ENCODE data around the gene CACNA1S.

CACNA1S gene

DNA sequence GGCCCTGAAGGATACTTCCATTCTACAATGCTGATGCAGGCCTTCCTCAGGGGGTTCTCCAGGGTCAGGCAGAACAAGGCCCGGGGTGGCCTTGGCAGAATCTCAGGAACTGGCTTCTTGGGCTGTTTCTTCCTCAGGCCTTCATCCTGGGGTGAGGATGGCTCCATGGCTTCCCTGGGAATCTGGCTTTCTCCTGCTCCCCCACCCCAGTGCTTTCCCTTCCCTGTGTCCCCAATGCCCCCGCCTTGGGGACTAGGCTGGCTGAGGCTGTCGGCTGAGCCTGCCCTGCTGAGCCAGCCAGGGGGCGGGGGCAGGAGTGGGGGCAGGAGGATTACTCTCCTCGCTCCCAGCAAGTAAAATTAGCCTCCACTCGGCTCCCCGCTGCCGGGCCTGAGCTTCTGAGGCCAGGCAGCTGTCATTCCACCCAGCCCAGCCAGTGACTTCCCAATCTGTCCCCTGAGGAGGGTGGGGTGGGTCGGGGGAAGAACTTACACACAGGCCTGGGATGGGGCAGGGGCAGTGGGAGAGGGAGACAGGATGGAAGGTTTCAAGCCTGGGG lies at the start of gene CACNA1S:
TSS of gene CACNA1S (minus strand) at position 254 of the 559 bp plus-strand sequence. CDS start at position 167, 87 bp downstream.
- DNase-seq: no peak

GRCh38 chr1:201157949-201158348 lies 45.7 kb upstream of the CACNA1S start:
- no peak for DNase-seq

GRCh38 chr1:201156819-201157218 lies 44.6 kb upstream of the CACNA1S start:
- DNase-seq: peak; percentile 21

GRCh38 chr1:201156346-201156745 lies 44.1 kb upstream of the CACNA1S start:
- no peak for DNase-seq

DNA sequence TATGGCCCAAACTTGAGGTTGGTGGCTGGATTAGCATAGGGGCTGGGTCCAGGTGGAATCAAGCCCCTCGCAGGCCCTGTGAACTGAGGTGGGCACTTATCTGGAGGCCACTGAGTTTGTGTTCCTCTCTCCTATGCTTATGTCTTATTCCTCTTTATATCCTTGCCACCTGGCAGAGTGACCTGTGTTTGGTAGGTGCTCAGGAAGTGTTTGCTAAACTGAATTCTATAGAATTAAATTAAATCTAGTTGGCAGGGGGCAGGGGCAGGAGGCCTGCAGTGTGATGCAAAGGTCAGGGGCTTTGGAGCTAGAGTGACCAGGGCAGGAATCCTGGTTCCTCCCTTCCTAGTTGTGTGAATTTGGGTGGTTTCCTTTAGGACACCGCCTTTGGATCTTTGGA lies 43.1 kb upstream of the CACNA1S start:
- DNase-seq: no peak

- DNase-seq: peak; percentile 99
Measured at GRCh38 chr1:201154389-201155165, 42.4 kb upstream of the CACNA1S start, which contains the start of gene TMEM9. TMEM9 (minus strand) TSS chr1:201154474; CDS start chr1:201153923, 551 bp downstream.

DNA sequence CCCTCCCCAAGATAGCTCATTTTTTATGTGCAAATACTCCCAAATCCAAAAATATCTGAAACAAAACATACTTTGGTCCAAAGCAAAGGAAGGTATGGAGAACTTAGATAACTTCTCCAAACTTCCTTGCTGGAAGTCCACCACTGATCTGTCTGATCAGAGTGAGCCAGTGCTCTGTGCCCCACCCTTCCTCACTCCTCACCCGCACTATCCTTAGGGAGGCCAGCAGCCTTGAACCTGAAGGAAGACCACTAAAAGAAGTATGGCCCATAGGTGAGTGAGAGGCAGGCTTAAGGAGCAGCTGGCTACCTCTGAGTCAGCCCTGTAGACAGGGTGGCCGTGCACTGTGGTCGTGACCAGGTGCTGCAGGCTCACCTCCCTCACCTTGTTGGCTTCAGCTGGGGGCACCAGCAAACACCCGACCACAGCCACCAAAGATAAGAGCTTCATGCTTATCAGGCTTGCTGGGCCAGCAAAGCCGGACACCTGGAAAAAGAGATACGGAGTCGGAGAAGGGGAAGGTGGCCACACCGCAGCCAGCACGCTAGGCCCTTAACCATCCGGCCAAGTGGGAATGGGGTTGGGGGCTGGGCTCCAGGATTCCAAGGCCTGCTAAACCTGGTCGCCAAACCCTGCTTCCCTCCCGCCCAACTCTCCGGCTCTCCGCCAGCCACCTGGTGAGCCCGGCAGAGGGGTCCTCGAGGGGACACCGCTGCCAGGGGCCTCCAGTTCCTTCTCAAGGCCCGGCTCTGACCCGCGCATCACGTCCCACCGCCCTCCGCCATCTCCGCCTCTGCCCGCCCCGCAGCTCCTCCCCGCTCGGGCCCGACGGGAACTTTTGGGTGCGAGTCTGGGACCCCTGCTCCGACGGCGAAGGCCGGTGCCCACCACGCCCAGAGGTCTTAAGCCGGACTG lies 41.5 kb upstream of the CACNA1S start:
- peak; percentile 81 for DNase-seq

GRCh38 chr1:201149400-201149799 lies 37.2 kb upstream of the CACNA1S start:
- DNase-seq: peak; percentile 62

- no peak for DNase-seq
Measured at GRCh38 chr1:201147396-201148015, 35.3 kb upstream of the CACNA1S start.

- no peak for DNase-seq
Measured at GRCh38 chr1:201146626-201147390, 34.6 kb upstream of the CACNA1S start.

DNA sequence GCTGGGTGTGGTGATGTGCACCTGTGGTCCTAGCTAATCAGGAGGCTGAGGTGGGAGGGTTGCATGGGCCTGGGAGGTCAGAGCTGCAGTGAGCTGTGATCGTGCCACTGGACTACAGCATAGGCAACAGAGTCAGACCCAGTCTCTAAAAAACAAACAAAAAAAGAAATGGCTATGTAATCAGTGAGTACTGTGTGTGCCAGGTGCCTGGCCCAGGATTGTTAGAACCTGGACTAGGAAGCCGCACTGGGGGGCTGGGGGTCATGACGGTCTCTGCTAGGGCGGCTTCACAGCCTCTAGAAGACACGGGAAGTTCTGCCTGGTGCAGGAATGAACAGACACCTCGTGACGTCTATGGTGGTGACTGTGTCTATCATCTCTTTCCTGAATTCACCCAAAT lies 33.6 kb upstream of the CACNA1S start:
- DNase-seq: no peak

GRCh38 chr1:201145132-201145531 lies 32.9 kb upstream of the CACNA1S start:
- DNase-seq: no peak

DNA sequence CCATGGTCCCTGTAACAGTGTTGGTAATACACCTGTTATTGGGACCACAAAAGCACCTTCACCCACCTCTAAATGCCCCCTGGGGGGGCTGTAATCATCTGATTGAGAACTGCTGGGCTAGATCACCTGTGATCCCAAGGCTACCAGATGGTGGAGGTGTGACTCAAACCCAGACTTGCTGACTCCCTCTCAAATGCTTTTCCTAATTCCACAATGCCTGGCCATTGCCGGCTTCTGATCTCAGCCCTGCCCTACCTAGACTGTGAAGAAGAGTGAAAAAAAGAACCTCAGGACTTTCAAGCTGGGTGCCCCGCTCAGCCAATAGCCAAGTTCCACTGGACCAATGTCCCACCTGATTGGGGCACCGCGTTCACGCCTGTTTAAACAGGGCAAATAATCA lies 32.5 kb upstream of the CACNA1S start:
- DNase-seq: no peak

DNA sequence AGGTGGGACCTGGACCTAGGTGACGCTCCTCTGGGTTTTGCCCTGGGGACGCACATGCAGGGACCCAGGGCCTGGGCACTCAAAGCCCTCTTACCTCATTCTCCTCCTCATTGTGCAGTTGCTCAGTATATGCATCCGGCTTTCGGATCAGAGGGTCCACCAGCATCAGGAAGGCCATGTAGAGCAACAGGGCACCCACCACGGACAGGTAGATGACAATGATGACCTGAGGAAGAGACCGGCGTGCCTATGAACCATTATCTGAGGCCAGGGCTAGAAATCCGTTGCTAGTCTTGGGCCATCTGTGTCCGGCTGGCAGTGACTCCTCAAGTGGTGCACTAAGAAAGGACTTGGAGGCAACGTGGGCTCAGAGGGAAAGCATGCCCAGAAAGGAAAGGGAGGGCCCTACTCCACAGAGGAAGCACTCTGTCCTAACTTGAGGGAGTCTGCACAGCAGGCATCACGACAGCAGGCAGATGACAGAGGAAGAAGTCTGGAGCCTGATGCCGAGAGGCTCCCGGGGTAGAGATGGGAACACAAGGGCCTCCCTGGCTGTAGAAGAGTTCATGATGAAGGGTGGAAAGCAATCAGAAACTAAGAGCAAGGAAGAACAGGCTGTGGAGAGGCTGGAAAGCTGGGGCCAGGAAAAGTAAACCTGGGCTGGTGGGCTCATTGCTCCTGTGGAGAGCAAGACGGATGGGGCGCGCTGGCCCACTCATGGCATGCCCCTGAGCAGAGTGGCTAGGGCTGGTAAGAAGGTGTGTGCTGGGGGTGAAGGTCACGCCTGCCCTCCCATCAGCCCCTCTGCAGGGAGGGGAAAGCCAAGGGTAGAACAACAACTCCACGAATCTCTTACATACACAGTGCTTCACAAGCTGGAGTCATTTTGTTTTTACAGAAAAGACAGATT lies 31.8 kb upstream of the CACNA1S start:
- DNase-seq: no peak

GRCh38 chr1:201142849-201143725 lies 30.9 kb upstream of the CACNA1S start:
- no peak for DNase-seq

- no peak for DNase-seq
Measured at GRCh38 chr1:201142011-201142848, 30.0 kb upstream of the CACNA1S start.

GRCh38 chr1:201141418-201141817 lies 29.2 kb upstream of the CACNA1S start:
- no peak for DNase-seq

GRCh38 chr1:201140941-201141260 lies 28.7 kb upstream of the CACNA1S start:
- no peak for DNase-seq

GRCh38 chr1:201140235-201140940 lies 28.2 kb upstream of the CACNA1S start:
- no peak for DNase-seq
